Measurements from ENCODE around the gene NTNG1. TPM values are rescaled to one million over a fixed set of nuclear protein-coding genes. Genes with fewer than 3 reads are reported as not detected.

The NTNG1 gene
- total RNA-seq, 1 donor from 2014 or later, result not detected

- no peaks in the 10 kb centered on the region for H3K4me1 ChIP-seq
- no peak for TF ChIP-seq CTCF (IDR thresholded peaks at IDR 0.05)
- no peaks in the 10 kb centered on the region for H3K27me3 ChIP-seq
- intact Hi-C loops (cut with DNase I), result no loop called here
- DNase-seq (ENCODE audit: low spot score in 2 of 2), result no peak
- H3K36me3 ChIP-seq, result no peaks in the 10 kb centered on the region
- no peaks in the 10 kb centered on the region for H3K9me3 ChIP-seq
- H3K27ac ChIP-seq, result no peak overlapping the region
- H3K4me3 ChIP-seq, result no peak overlapping the region
Measured at GRCh38 chr1:107184888-107185287, 44.0 kb downstream of the NTNG1 start.

GRCh38 chr1:107187399-107187798 lies 46.6 kb downstream of the NTNG1 start:
- TF ChIP-seq CTCF (IDR thresholded peaks at IDR 0.05), result no peak
- no peaks in the 10 kb centered on the region for H3K36me3 ChIP-seq
- no peak for DNase-seq (ENCODE audit: low spot score in 2 of 2)

GRCh38 chr1:107188160-107188559 lies 47.3 kb downstream of the NTNG1 start:
- Histone ChIP-seq H3K4me1 (no peaks in the 10 kb centered on the region), H3K4me3 (no peak overlapping the region), H3K36me3 (no peaks in the 10 kb centered on the region), H3K9me3 (no peaks in the 10 kb centered on the region), H3K27me3 (no peaks in the 10 kb centered on the region), H3K27ac (no peak overlapping the region)
- no peak for TF ChIP-seq CTCF (IDR thresholded peaks at IDR 0.05)
- DNase-seq (ENCODE audit: low spot score in 2 of 2), result no peak
- intact Hi-C loops (cut with DNase I), result no loop called here

More at GRCh38 chr1:107187399-107187798, 46.6 kb downstream of the NTNG1 start:
- H3K27ac ChIP-seq, result no peak overlapping the region
- H3K4me3 ChIP-seq, result no peak overlapping the region
- intact Hi-C loops (cut with DNase I), result no loop called here
- H3K9me3 ChIP-seq, result no peaks in the 10 kb centered on the region
- no peaks in the 10 kb centered on the region for H3K27me3 ChIP-seq
- no peaks in the 10 kb centered on the region for H3K4me1 ChIP-seq

- H3K36me3 ChIP-seq, result no peaks in the 10 kb centered on the region
- no peak for TF ChIP-seq CTCF (IDR thresholded peaks at IDR 0.05)
- H3K4me1 ChIP-seq, result no peaks in the 10 kb centered on the region
- H3K9me3 ChIP-seq, result no peaks in the 10 kb centered on the region
- no peaks in the 10 kb centered on the region for H3K27me3 ChIP-seq
- intact Hi-C loops (cut with DNase I), result no loop called here
- no peak overlapping the region for H3K27ac ChIP-seq
- DNase-seq (ENCODE audit: low spot score in 2 of 2), result no peak
- H3K4me3 ChIP-seq, result no peak overlapping the region
Measured at GRCh38 chr1:107194380-107194779, 53.5 kb downstream of the NTNG1 start.

- TF ChIP-seq CTCF (IDR thresholded peaks at IDR 0.05), result no peak
- Histone ChIP-seq H3K4me1 (no peaks in the 10 kb centered on the region), H3K27ac (no peak overlapping the region), H3K27me3 (no peaks in the 10 kb centered on the region), H3K36me3 (no peaks in the 10 kb centered on the region), H3K9me3 (no peaks in the 10 kb centered on the region), H3K4me3 (no peak overlapping the region)
- intact Hi-C loops (cut with DNase I), result no loop called here
- no peak for DNase-seq (ENCODE audit: low spot score in 2 of 2)
Measured at GRCh38 chr1:107195476-107195875, 54.6 kb downstream of the NTNG1 start.

- no peak for TF ChIP-seq CTCF (IDR thresholded peaks at IDR 0.05)
- intact Hi-C loops (cut with DNase I), result no loop called here
- no peak overlapping the region for H3K27ac ChIP-seq
- no peak overlapping the region for H3K4me3 ChIP-seq
- no peaks in the 10 kb centered on the region for H3K27me3 ChIP-seq
- H3K4me1 ChIP-seq, result no peaks in the 10 kb centered on the region
- DNase-seq (ENCODE audit: low spot score in 2 of 2), result no peak
- peaks cover 0 to 5% of the 10 kb centered on the region in 2 donors for H3K9me3 ChIP-seq
- H3K36me3 ChIP-seq, result no peaks in the 10 kb centered on the region
Measured at GRCh38 chr1:107196973-107197562, 56.2 kb downstream of the NTNG1 start.

Measured in ascending aorta (tissue), 2 donors.